Cardiac muscle cell (in vitro differentiated cells and primary cell): Measurements from ENCODE around the gene GALNT2. TPM values are rescaled to one million over a fixed set of nuclear protein-coding genes. Genes with fewer than 3 reads are reported as not detected.

Source experiments
- DNase-seq, 2 donors: peaks; one replicate each; pipeline versions ENCODE4 v3.0.0 to v3.0.0-alpha.2; 2010 to 2017; ENCODE audit warnings: low read depth in 1 of 2, low spot score in 1 of 2
- H3K27ac ChIP-seq: fragments of 200-600 bp; sonication (generic); 2 replicates; pipeline ENCODE4 v1.5.1; 2016
- H3K27me3 ChIP-seq: fragments of 200-600 bp; sonication (generic); 2 replicates; pipeline ENCODE4 v1.6.0; 2016; ENCODE audit warnings: control low read depth
- H3K36me3 ChIP-seq: fragments of 200-600 bp; sonication (generic); 2 replicates; pipeline ENCODE4 v1.5.1; 2016; ENCODE audit warnings: control low read depth
- H3K4me1 ChIP-seq: fragments of 200-600 bp; sonication (generic); 2 replicates; pipeline ENCODE4 v1.8.1; 2017; ENCODE audit warnings: low read depth, mild to moderate bottlenecking, mixed run types
- H3K4me3 ChIP-seq: fragments of 200-600 bp; sonication (generic); 2 replicates; pipeline ENCODE4 v1.5.1; 2016; ENCODE audit warnings: mild to moderate bottlenecking
- H3K9me3 ChIP-seq: fragments of 200-600 bp; sonication (generic); 2 replicates; pipeline ENCODE4 v1.5.1; 2017; ENCODE audit warnings: low read depth, mild to moderate bottlenecking, control low read depth
- CTCF ChIP-seq: IDR thresholded peaks from 2 replicates; pipeline ENCODE4 v1.5.1; 2012; ENCODE audit warnings: low read depth, mild to moderate bottlenecking, low read length
- polyA plus RNA-seq: library from polyadenylated mRNA; unstranded; fragments of >200 nt; fragmentation: Nextera tagmentation; extraction: Ambion mirVana; gene quantifications from 2 replicates; pipeline ENCODE4 v1.2.1, GENCODE V29; 2016
- total RNA-seq: library from RNA; depleted of rRNA; stranded (reverse); fragments of >200 nt; gene quantifications from 2 replicates; pipeline ENCODE4 v1.2.3, GENCODE V29; 2016

GALNT2 gene
- total and polyA plus RNA-seq, 2 experiments from 2014 or later, result 71.4 to 92.1 TPM

DNA sequence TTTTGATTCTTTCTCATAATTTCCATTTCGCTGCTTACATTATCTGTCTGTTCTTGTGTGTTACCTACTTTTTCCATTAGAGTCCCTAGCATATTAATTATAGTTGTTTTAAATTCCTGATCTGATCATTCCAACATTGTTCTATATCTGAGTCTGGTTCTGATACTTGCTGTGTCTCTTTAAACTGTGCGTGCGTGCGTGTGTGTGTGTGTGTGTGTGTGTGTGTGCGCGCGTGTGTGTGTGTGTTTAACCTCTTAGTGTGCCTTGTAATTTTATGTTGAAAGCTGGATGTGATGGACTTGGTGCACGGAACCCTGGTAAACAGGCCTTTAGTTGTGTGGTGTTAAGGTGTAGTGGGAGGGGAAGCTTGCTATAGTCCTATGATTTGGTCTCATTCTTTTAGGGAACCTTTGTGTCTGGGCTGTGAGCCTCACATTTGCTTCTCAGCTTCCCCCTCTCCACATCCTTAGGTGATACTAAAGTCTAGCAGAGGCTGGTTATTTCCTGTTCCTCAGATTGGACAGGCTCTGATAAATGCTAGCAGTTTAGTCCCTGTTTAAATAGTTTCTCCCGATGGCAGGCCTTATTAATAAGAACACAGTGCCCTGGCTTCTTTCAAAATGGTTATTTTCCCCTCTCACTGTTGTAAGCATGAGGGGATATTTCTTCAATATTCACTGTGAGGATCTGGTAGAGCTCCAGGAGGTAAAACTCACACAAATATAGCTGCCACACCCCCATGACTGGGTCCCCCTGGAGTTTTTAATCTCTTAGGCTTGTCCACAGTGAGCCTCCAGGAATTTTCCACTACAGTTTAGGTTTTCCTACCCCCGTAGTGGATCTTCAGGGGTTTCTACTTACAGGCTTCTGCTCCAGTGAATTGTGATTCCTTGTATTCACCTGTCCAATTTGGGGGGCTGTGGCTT, 118.3 kb downstream of the GALNT2 start:
- TF ChIP-seq CTCF, result no peak
- Histone ChIP-seq H3K4me1 (no peaks in the 10 kb centered on the region), H3K36me3 (no peaks in the 10 kb centered on the region), H3K27me3 (no peaks in the 10 kb centered on the region), H3K4me3 (no peak overlapping the region), H3K9me3 (no peaks in the 10 kb centered on the region), H3K27ac (no peak overlapping the region)
- no peak for DNase-seq

DNA sequence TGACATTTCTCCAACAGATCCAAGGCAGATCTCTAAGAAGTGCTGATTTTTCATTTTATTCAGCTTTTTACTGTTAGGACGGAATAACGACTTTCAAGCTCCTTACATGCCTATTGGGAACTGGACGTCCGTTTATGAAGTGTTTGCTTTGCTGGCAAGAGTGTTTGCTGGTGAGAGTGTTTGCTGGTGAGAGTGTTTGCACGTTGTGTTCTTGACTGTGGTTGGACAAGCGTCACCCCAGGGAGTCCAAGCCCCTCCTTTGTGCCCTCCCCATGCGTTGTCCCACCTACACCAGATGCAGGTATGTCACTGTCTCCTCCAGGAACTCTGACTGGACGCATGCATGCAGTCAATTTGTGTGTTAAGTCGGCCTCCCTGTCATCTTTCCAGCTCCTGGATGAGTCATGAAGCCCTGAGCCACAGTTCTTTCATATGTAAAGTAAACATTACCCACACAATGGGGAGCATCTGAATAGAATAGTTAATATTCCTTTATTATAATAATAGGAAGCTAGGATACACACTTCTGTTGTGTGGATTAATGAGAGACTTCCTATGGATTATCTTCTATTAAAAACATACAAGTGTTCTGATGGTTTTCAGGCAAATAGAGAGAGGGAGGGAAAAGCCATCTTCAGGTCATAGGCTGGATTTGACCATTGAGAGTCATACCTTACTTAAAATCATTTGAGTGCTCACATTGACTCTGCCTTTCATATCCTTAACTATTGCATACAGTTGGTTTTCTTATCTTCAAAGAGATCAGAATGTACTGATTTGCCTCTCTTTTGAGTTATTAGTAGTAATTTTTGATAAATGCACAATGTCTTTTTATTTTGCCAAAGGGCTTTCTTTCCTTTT, 119.2 kb downstream of the GALNT2 start:
- TF ChIP-seq CTCF, result no peak
- Histone ChIP-seq H3K27ac (no peak overlapping the region), H3K36me3 (no peaks in the 10 kb centered on the region), H3K4me1 (no peaks in the 10 kb centered on the region), H3K27me3 (no peaks in the 10 kb centered on the region), H3K4me3 (no peak overlapping the region), H3K9me3 (no peaks in the 10 kb centered on the region)
- DNase-seq, result peak in 1 of 2 donors; percentile 78

- Histone ChIP-seq H3K36me3 (no peaks in the 10 kb centered on the region), H3K27me3 (no peaks in the 10 kb centered on the region), H3K9me3 (no peaks in the 10 kb centered on the region), H3K4me3 (no peak overlapping the region), H3K27ac (no peak overlapping the region), H3K4me1 (no peaks in the 10 kb centered on the region)
- TF ChIP-seq CTCF, result no peak
- DNase-seq, result no peak
Observed at GRCh38 chr1:230186874-230187273, 119.8 kb downstream of the GALNT2 start.

GRCh38 chr1:230187290-230187689, 120.3 kb downstream of the GALNT2 start:
- H3K4me3 ChIP-seq, result no peak overlapping the region
- TF ChIP-seq CTCF, result no peak
- no peak overlapping the region for H3K27ac ChIP-seq
- DNase-seq, result no peak
- no peaks in the 10 kb centered on the region for H3K27me3 ChIP-seq
- no peaks in the 10 kb centered on the region for H3K4me1 ChIP-seq
- H3K36me3 ChIP-seq, result no peaks in the 10 kb centered on the region
- H3K9me3 ChIP-seq, result no peaks in the 10 kb centered on the region

GRCh38 chr1:230188826-230189225, 121.8 kb downstream of the GALNT2 start:
- DNase-seq, result no peak
- Histone ChIP-seq H3K36me3 (no peaks in the 10 kb centered on the region), H3K9me3 (no peaks in the 10 kb centered on the region), H3K27me3 (no peaks in the 10 kb centered on the region), H3K4me1 (no peaks in the 10 kb centered on the region), H3K4me3 (no peak overlapping the region), H3K27ac (no peak overlapping the region)
- no peak for TF ChIP-seq CTCF
